HepG2 (cell line): ENCODE data around the gene FPGS. TPM values are rescaled to one million over a fixed set of nuclear protein-coding genes. Genes with fewer than 3 reads are reported as not detected.
A peak's percentile ranks its signal among the peaks of the same experiment; 100 is the strongest.

Source experiments
- DMTF1 ChIP-seq: sonication (generic); formaldehyde crosslinking; IDR thresholded peaks from 2 replicates; pipeline ENCODE4 v1.4.0; 2020; ENCODE audit warnings: mild to moderate bottlenecking, missing genetic modification reagents
- GABPA ChIP-seq, 2 experiments: IDR thresholded peaks; 2 replicates each; pipeline ENCODE4 v1.6.1; 2011 to 2016; ENCODE audit warnings: low read depth in 2 of 2, low read length in 1 of 2, missing biosample characterization in 1 of 2, missing genetic modification characterization in 1 of 2
- GMEB1 ChIP-seq: sonication (generic); formaldehyde crosslinking; IDR thresholded peaks from 2 replicates; pipeline ENCODE4 v1.5.1; 2020; ENCODE audit warnings: missing genetic modification reagents, mild to moderate bottlenecking, borderline replicate concordance
- HOMEZ ChIP-seq: IDR thresholded peaks from 2 replicates; pipeline ENCODE4 v1.6.1; 2016; ENCODE audit warnings: low read depth
- NR2F2 ChIP-seq: IDR thresholded peaks from 2 replicates; pipeline ENCODE4 v1.6.1; 2012; ENCODE audit warnings: low read depth, inconsistent platforms, borderline replicate concordance
- PAXIP1 ChIP-seq: sonication (generic); formaldehyde crosslinking; conservative IDR thresholded peaks from 2 replicates; pipeline ENCODE4 v1.4.0; 2020; ENCODE audit warnings: mild to moderate bottlenecking, missing genetic modification reagents, moderate library complexity
- PHF8 ChIP-seq: sonication (generic); formaldehyde crosslinking; IDR thresholded peaks from 2 replicates; pipeline ENCODE4 v1.5.0; 2020; ENCODE audit warnings: missing genetic modification reagents
- POGZ ChIP-seq: sonication (generic); formaldehyde crosslinking; IDR thresholded peaks from 2 replicates; pipeline ENCODE4 v1.4.0; 2020; ENCODE audit warnings: mild to moderate bottlenecking, missing genetic modification reagents
- SPEN ChIP-seq: sonication (generic); formaldehyde crosslinking; IDR thresholded peaks from 2 replicates; pipeline ENCODE4 v1.5.1; 2020; ENCODE audit warnings: low read depth, mild to moderate bottlenecking, missing genetic modification reagents
- TBX2 ChIP-seq: sonication (generic); formaldehyde crosslinking; IDR thresholded peaks from 2 replicates; pipeline ENCODE4 v1.5.0; 2020; ENCODE audit warnings: missing genetic modification reagents, mild to moderate bottlenecking, borderline replicate concordance
- TGIF2 ChIP-seq: IDR thresholded peaks from 2 replicates; pipeline ENCODE4 v1.6.1; 2016; ENCODE audit warnings: control low read depth, missing compliant biosample characterization
- ZBTB14 ChIP-seq: sonication (generic); formaldehyde crosslinking; IDR thresholded peaks from 2 replicates; pipeline ENCODE4 v1.4.0; 2020; ENCODE audit warnings: missing genetic modification reagents
- ZNF724P ChIP-seq: sonication (generic); formaldehyde crosslinking; IDR thresholded peaks from 2 replicates; pipeline ENCODE4 v1.8.0; 2022; ENCODE audit warnings: missing genetic modification reagents, borderline replicate concordance
- ZNF800 ChIP-seq: sonication (generic); formaldehyde crosslinking; IDR thresholded peaks from 2 replicates; pipeline ENCODE4 v1.4.0; 2020; ENCODE audit warnings: missing genetic modification reagents
- polyA plus RNA-seq, 8 experiments: library from polyadenylated mRNA; depleted of rRNA in 3 of 8; stranded (reverse) in 7 of 8; unstranded in 1 of 8; fragments of >200 nt; fragmentation: Illumina TruSeq in 4 of 8; extraction: Trizol in 4 of 8; gene quantifications; 2 replicates each; pipeline versions ENCODE4 v1.2.1 to v1.2.3, GENCODE V29; 2011 to 2016; ENCODE audit warnings: low read depth in 4 of 8, missing spikeins in 1 of 8, mixed read lengths in 1 of 8; ENCODE audit not compliant: insufficient read depth in 1 of 8
- total RNA-seq, 5 experiments: library from RNA; depleted of rRNA; stranded (reverse); fragments of >200 nt; fragmentation: Illumina TruSeq; extraction: Trizol; gene quantifications; 2 replicates each; pipeline ENCODE4 v1.2.3, GENCODE V29; 2016; ENCODE audit warnings: low read depth in 1 of 5

FPGS gene
- total and polyA plus RNA-seq, 2 of the 13 experiments (the other 11 are each of a cell fraction or from before 2014, with no cell fraction given): 35.6 to 36.8 TPM

- TF ChIP-seq HOMEZ: no peak
- TF ChIP-seq GABPA (IDR thresholded peaks at IDR 0.05; ENCODE audit: low read depth, low read length): no peak
- TF ChIP-seq GABPA (CRISPR knock-in tag; IDR thresholded peaks at IDR 0.05; ENCODE audit: low read depth): 0 out of 2 replicates have a peak, but pooled peaks have one; percentile 13
- TF ChIP-seq NR2F2: peak; percentile 34; the same call in 1 of the 2 replicates
- TF ChIP-seq POGZ (CRISPR knock-in tag): no peak
- TF ChIP-seq ZNF800: peak; percentile 27; the same call in 1 of the 2 replicates
- peak; percentile 24; the same call in 1 of the 2 replicates for TF ChIP-seq PHF8 (CRISPR knock-in tag)
- TF ChIP-seq TGIF2 (CRISPR knock-in tag): 0 out of 2 replicates have a peak, but pooled peaks have one; percentile 45
- peak; percentile 29; the same call in 1 of the 2 replicates for TF ChIP-seq PAXIP1 (CRISPR knock-in tag)
- 0 out of 2 replicates have a peak, but pooled peaks have one; percentile 14 for TF ChIP-seq ZBTB14 (CRISPR knock-in tag)
- no peak for TF ChIP-seq DMTF1 (CRISPR knock-in tag)
- TF ChIP-seq ZNF724P (CRISPR knock-in tag): peak; percentile 70; the same call in 1 of the 2 replicates
- TF ChIP-seq TBX2 (CRISPR knock-in tag): peak; percentile 34
- peak; percentile 16; the same call in 1 of the 2 replicates for TF ChIP-seq GMEB1 (CRISPR knock-in tag)
- 0 out of 2 replicates have a peak, but pooled peaks have one; percentile 31 for TF ChIP-seq SPEN (CRISPR knock-in tag)
Observed at GRCh38 chr9:127825319-127826051, 22.8 kb downstream of the FPGS start (continued).
